DMS53 treated with DMSO at 0.1 percent for 48 hours (cell line): ENCODE results near the gene CCSER1.

ENCODE experiments used
- DNase-seq: peaks from one replicate; lab custom pipeline; 2025; ENCODE audit not compliant: unreplicated experiment; lab: John Stamatoyannopoulos, UW

CCSER1 gene

GRCh38 chr4:90540536-90540935 lies 413.3 kb downstream of the CCSER1 start:
- no peak for DNase-seq

- no peak for DNase-seq
Observed at GRCh38 chr4:90542216-90542615, 415.0 kb downstream of the CCSER1 start.

GRCh38 chr4:90543419-90544170 lies 416.4 kb downstream of the CCSER1 start:
- DNase-seq, result no peak

GRCh38 chr4:90544532-90545045 lies 417.4 kb downstream of the CCSER1 start:
- DNase-seq, result no peak

GRCh38 chr4:90545380-90545779 lies 418.2 kb downstream of the CCSER1 start:
- no peak for DNase-seq

GRCh38 chr4:90546114-90546513 lies 418.9 kb downstream of the CCSER1 start:
- peak; percentile 8 for DNase-seq

GRCh38 chr4:90570615-90571014 lies 443.4 kb downstream of the CCSER1 start:
- no peak for DNase-seq

- DNase-seq, result no peak
Observed at GRCh38 chr4:90572996-90573395, 445.8 kb downstream of the CCSER1 start.

- DNase-seq, result no peak
Observed at GRCh38 chr4:90575371-90575770, 448.2 kb downstream of the CCSER1 start.

- DNase-seq, result no peak
Observed at GRCh38 chr4:90580326-90580725, 453.1 kb downstream of the CCSER1 start.

- DNase-seq, result no peak
Observed at GRCh38 chr4:90582087-90582486, 454.9 kb downstream of the CCSER1 start.

- no peak for DNase-seq
Observed at GRCh38 chr4:90584051-90584450, 456.9 kb downstream of the CCSER1 start.

GRCh38 chr4:90585961-90586360 lies 458.8 kb downstream of the CCSER1 start:
- no peak for DNase-seq

- DNase-seq, result no peak
Observed at GRCh38 chr4:90586799-90587198, 459.6 kb downstream of the CCSER1 start.

GRCh38 chr4:90597927-90598326 lies 470.7 kb downstream of the CCSER1 start:
- no peak for DNase-seq

- no peak for DNase-seq
Observed at GRCh38 chr4:90598741-90599140, 471.5 kb downstream of the CCSER1 start.

- DNase-seq, result no peak
Observed at GRCh38 chr4:90602726-90603125, 475.5 kb downstream of the CCSER1 start.

- no peak for DNase-seq
Observed at GRCh38 chr4:90603540-90603939, 476.3 kb downstream of the CCSER1 start.

- no peak for DNase-seq
Observed at GRCh38 chr4:90606781-90607180, 479.6 kb downstream of the CCSER1 start.

GRCh38 chr4:90614371-90614770 lies 487.2 kb downstream of the CCSER1 start:
- no peak for DNase-seq

- DNase-seq, result no peak
Observed at GRCh38 chr4:90621080-90621479, 493.9 kb downstream of the CCSER1 start.

- no peak for DNase-seq
Observed at GRCh38 chr4:90624781-90625180, 497.6 kb downstream of the CCSER1 start.
